ENCODE data around the gene CDH18.

Gene CDH18

DNA sequence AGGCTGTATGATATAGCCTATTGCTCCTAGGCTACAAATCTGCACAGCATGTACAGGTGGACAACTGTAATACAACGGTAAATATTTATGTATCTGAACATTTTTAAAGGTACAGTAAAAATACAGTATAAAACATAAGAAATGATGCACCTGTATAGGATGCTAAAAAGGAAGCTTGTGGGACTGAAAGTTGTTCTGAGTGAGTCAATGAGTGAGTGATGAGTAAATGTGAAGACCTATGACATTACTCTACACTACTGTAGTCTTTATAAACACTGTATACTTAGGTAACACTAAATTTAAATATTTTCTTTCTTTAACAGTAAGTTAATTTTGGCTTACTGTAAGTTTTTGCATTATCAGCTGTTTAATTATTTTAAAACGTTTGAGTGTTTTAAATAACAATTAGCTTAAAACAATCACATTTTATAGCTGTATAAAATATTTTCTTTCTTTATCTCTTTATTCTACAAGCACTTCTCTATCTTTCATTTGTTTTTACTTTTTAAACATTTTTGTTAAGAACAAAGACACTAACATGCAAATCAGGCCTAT is 28.1 kb downstream of the CDH18 start:
- Histone ChIP-seq H4K20me1 (ENCODE audit: insufficient read depth, low read length) (no peaks in the 10 kb centered on the region), H3K9ac (ENCODE audit: low read depth, low read length) (no peak overlapping the region), H3K4me2 (ENCODE audit: insufficient read depth, low read length) (no peak overlapping the region), H3K27ac (ENCODE audit: low read length) (no peak overlapping the region), H2AFZ (ENCODE audit: low read depth, low read length) (no peak overlapping the region), H3K79me2 (ENCODE audit: insufficient read depth, low read length) (no peaks in the 10 kb centered on the region), H3K4me3 (ENCODE audit: low read depth in 1 of 2, low read length in 2 of 2) (no peak overlapping the region), H3K27me3 (ENCODE audit: insufficient read depth, low read length, poor library complexity) (no peaks in the 10 kb centered on the region), H3K36me3 (ENCODE audit: insufficient read depth, low read length) (no peaks in the 10 kb centered on the region), H3K4me1 (ENCODE audit: insufficient read depth, low read length) (no peaks in the 10 kb centered on the region), H3K9me3 (ENCODE audit: insufficient read depth, low read length, severe bottlenecking) (no peaks in the 10 kb centered on the region)
- ATAC-seq (ENCODE audit: insufficient read depth, low read depth) (no peak), DNase-seq (no peak)
- TF ChIP-seq, protein P1, sequence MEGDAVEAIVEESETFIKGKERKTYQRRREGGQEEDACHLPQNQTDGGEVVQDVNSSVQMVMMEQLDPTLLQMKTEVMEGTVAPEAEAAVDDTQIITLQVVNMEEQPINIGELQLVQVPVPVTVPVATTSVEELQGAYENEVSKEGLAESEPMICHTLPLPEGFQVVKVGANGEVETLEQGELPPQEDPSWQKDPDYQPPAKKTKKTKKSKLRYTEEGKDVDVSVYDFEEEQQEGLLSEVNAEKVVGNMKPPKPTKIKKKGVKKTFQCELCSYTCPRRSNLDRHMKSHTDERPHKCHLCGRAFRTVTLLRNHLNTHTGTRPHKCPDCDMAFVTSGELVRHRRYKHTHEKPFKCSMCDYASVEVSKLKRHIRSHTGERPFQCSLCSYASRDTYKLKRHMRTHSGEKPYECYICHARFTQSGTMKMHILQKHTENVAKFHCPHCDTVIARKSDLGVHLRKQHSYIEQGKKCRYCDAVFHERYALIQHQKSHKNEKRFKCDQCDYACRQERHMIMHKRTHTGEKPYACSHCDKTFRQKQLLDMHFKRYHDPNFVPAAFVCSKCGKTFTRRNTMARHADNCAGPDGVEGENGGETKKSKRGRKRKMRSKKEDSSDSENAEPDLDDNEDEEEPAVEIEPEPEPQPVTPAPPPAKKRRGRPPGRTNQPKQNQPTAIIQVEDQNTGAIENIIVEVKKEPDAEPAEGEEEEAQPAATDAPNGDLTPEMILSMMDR (IDR thresholded peaks at IDR 0.05; ENCODE audit: borderline replicate concordance, extremely low read depth, low read length, poor library complexity, severe bottlenecking), result no peak
- no peak for TF ChIP-seq EZH2 (IDR thresholded peaks at IDR 0.05; ENCODE audit: borderline replicate concordance, low read depth, low read length, severe bottlenecking)

DNA sequence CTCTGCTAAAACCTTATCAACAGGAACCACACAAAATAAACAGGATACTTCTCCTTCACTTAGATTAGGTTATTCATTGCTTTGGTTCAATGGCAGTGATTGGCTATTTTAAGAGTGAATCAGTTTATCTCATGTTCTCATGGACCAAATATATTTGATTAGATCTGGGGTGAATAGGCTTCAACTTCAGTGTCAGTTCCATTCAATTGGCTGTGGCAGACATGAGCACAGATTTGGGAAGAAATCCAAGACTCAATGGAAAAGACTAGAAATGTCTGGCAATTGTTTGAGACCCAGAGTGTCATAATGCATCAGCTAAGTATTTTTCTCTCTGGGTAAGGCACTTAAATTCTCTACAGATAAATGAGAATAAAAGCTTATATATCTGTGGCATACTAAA is 37.1 kb downstream of the CDH18 start:
- Histone ChIP-seq H3K27me3 (ENCODE audit: insufficient read depth, low read length, poor library complexity) (no peaks in the 10 kb centered on the region), H3K79me2 (ENCODE audit: insufficient read depth, low read length) (no peaks in the 10 kb centered on the region), H3K9me3 (ENCODE audit: insufficient read depth, low read length, severe bottlenecking) (no peaks in the 10 kb centered on the region), H4K20me1 (ENCODE audit: insufficient read depth, low read length) (no peaks in the 10 kb centered on the region), H3K36me3 (ENCODE audit: insufficient read depth, low read length) (no peaks in the 10 kb centered on the region), H3K9ac (ENCODE audit: low read depth, low read length) (no peak overlapping the region), H3K4me2 (ENCODE audit: insufficient read depth, low read length) (no peak overlapping the region), H2AFZ (ENCODE audit: low read depth, low read length) (no peak overlapping the region), H3K27ac (ENCODE audit: low read length) (no peak overlapping the region), H3K4me3 (ENCODE audit: low read depth in 1 of 2, low read length in 2 of 2) (no peak overlapping the region), H3K4me1 (ENCODE audit: insufficient read depth, low read length) (no peaks in the 10 kb centered on the region)
- TF ChIP-seq EZH2 (IDR thresholded peaks at IDR 0.05; ENCODE audit: borderline replicate concordance, low read depth, low read length, severe bottlenecking), result no peak
- TF ChIP-seq, protein P1 (IDR thresholded peaks at IDR 0.05; ENCODE audit: borderline replicate concordance, extremely low read depth, low read length, poor library complexity, severe bottlenecking), result no peak
- DNase-seq (no peak), ATAC-seq (ENCODE audit: insufficient read depth, low read depth) (no peak)

DNA sequence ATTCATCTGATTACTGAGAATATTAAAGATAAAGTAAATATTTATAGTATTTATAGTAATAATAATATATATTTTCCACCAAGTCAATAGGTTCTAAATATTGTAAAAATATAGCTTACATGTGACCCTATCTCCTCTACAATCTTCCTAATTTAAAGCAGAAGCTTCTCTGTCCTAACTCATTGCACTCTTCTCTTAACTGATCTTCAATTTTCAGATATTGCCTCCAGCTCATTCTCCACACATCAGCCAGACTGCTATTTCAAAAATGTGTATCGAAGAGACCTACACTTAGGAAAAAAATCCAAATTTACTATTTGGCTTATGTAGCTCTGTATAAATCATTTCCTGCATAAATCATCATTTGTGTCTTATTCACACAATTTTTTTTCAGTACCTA is 47.8 kb downstream of the CDH18 start:
- ATAC-seq (ENCODE audit: insufficient read depth, low read depth) (no peak), DNase-seq (no peak)
- Histone ChIP-seq H3K4me1 (ENCODE audit: insufficient read depth, low read length) (no peaks in the 10 kb centered on the region), H2AFZ (ENCODE audit: low read depth, low read length) (no peak overlapping the region), H3K9me3 (ENCODE audit: insufficient read depth, low read length, severe bottlenecking) (no peaks in the 10 kb centered on the region), H3K27me3 (ENCODE audit: insufficient read depth, low read length, poor library complexity) (no peaks in the 10 kb centered on the region), H4K20me1 (ENCODE audit: insufficient read depth, low read length) (no peaks in the 10 kb centered on the region), H3K4me2 (ENCODE audit: insufficient read depth, low read length) (no peak overlapping the region), H3K36me3 (ENCODE audit: insufficient read depth, low read length) (no peaks in the 10 kb centered on the region), H3K27ac (ENCODE audit: low read length) (no peak overlapping the region), H3K79me2 (ENCODE audit: insufficient read depth, low read length) (no peaks in the 10 kb centered on the region), H3K9ac (ENCODE audit: low read depth, low read length) (no peak overlapping the region), H3K4me3 (ENCODE audit: low read depth in 1 of 2, low read length in 2 of 2) (no peak overlapping the region)
- TF ChIP-seq, protein P1 (IDR thresholded peaks at IDR 0.05; ENCODE audit: borderline replicate concordance, extremely low read depth, low read length, poor library complexity, severe bottlenecking), result no peak
- TF ChIP-seq EZH2 (IDR thresholded peaks at IDR 0.05; ENCODE audit: borderline replicate concordance, low read depth, low read length, severe bottlenecking), result no peak

DNA sequence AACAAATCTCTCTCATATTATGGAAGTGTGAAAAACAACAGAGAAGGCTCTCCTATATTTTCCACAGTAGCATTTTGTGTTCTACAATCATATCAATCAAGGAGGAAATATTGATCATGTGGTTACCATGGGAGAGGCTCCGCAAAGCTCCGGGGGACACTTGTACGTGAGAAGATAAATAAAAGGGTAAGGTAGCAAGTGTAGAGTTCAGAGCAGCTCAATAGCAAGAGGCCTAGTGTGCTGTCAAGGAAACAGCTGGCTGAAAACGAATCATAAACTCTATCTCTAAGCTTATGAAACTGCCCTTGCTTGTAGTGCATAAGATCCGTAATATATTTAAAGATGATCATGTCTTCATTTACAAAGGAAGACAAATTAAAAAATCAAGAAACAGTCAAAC is 57.5 kb downstream of the CDH18 start:
- no peaks in the 10 kb centered on the region for H3K27me3 ChIP-seq (ENCODE audit: insufficient read depth, low read length, poor library complexity)
- TF ChIP-seq, protein P1 (IDR thresholded peaks at IDR 0.05; ENCODE audit: borderline replicate concordance, extremely low read depth, low read length, poor library complexity, severe bottlenecking), result no peak
- DNase-seq (no peak), ATAC-seq (ENCODE audit: insufficient read depth, low read depth) (no peak)
- no peak overlapping the region for H3K9ac ChIP-seq (ENCODE audit: low read depth, low read length)
- H3K4me1 ChIP-seq (ENCODE audit: insufficient read depth, low read length), result no peaks in the 10 kb centered on the region
- no peak overlapping the region for H3K4me3 ChIP-seq (ENCODE audit: low read depth in 1 of 2, low read length in 2 of 2)
- H3K79me2 ChIP-seq (ENCODE audit: insufficient read depth, low read length), result no peaks in the 10 kb centered on the region
- no peak overlapping the region for H3K27ac ChIP-seq (ENCODE audit: low read length)
- H3K9me3 ChIP-seq (ENCODE audit: insufficient read depth, low read length, severe bottlenecking), result no peaks in the 10 kb centered on the region
- H3K36me3 ChIP-seq (ENCODE audit: insufficient read depth, low read length), result no peaks in the 10 kb centered on the region
- H3K4me2 ChIP-seq (ENCODE audit: insufficient read depth, low read length), result no peak overlapping the region
- H4K20me1 ChIP-seq (ENCODE audit: insufficient read depth, low read length), result no peaks in the 10 kb centered on the region
- H2AFZ ChIP-seq (ENCODE audit: low read depth, low read length), result no peak overlapping the region

All from DND-41 (cell line).